GM12865 (cell line): Measurements from ENCODE around the gene LBH.

Experiments used
- DNase-seq: peaks from one replicate; pipeline ENCODE4 v3.0.0; 2010; ENCODE audit warnings: low read depth
- H3K4me3 ChIP-seq: 2 replicates; pipeline ENCODE4 v1.5.1; 2011; ENCODE audit warnings: mild to moderate bottlenecking, low read depth, low read length, control low read depth
- CTCF ChIP-seq: IDR thresholded peaks from 2 replicates; pipeline ENCODE4 v1.5.1; 2011; ENCODE audit warnings: low read length, control low read depth, low read depth, inconsistent platforms; ENCODE audit not compliant: insufficient read depth; ENCODE audit errors: missing control alignments

Gene LBH

GRCh38 chr2:30273574-30273929 is 42.2 kb downstream of the LBH start:
- TF ChIP-seq CTCF: no peak
- no peak for DNase-seq
- no peak overlapping the region for H3K4me3 ChIP-seq

DNA sequence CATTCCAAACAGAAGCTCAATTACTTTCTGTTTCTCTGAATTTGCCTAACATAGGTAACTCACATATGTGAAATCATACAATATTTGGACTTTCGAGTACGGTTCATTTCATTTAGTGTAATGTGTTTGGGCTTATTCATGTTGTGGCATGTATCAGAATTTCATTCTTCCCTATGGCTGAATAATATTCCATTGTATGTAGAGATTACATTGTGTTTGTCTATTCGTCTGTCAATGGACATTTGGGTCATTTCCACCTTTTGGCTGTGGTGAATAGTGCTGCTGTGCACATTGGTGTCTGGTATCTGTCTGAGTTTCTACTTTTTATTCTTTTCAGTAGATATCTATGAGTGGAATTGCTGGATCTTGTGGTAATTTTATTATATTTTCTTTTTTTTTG is 43.9 kb downstream of the LBH start:
- DNase-seq: no peak
- no peak for TF ChIP-seq CTCF
- no peak overlapping the region for H3K4me3 ChIP-seq

DNA sequence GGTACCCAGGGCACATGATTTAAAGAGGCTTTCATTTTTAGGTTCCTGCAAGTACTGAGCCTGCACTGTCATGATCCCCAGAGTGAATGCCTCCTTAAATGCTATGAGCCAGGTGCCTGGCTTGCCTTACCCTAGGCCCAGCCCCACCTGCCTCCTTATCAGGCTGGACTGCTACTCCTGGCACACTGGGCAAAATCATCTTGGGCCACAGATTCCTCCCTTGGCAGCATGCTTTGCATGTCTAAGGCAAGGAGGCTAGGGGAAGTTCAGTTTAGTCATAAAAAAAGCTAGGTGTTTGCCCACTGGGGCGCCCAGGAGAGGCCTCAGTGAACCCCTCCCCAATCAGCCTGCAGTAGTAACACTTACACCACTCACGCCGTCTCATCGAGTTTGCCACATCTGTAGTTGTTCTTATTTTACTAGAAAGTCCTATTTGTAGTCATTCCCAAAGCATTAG is 45.1 kb downstream of the LBH start:
- no peak overlapping the region for H3K4me3 ChIP-seq
- DNase-seq: peak; percentile 38
- TF ChIP-seq CTCF: no peak

DNA sequence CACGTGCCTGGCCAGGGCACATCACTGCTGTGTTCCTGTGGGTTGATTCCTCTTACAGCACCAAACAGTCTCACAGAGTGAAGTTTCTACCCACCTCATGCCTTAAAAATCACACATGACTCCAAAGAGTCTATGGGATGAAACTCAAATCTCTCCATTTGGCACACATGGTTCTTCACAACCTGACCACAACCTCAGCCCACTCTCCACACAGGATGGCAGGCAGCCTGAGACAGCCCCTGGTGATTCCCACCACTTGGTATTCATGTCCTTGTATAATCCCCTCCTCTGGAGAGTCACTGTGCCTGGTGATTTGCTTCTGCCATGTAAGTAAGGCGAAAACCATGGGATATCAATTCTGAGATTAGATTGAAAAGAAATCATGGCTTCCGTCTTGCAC is 46.2 kb downstream of the LBH start:
- no peak for TF ChIP-seq CTCF
- H3K4me3 ChIP-seq: no peak overlapping the region
- DNase-seq: no peak

- TF ChIP-seq CTCF: no peak
- DNase-seq: no peak
- H3K4me3 ChIP-seq: no peak overlapping the region
These were observed 47.1 kb downstream of the LBH start for GRCh38 chr2:30278419-30278818.

GRCh38 chr2:30280596-30281434 is 49.5 kb downstream of the LBH start:
- no peak for DNase-seq
- no peak overlapping the region for H3K4me3 ChIP-seq
- TF ChIP-seq CTCF: no peak

DNA sequence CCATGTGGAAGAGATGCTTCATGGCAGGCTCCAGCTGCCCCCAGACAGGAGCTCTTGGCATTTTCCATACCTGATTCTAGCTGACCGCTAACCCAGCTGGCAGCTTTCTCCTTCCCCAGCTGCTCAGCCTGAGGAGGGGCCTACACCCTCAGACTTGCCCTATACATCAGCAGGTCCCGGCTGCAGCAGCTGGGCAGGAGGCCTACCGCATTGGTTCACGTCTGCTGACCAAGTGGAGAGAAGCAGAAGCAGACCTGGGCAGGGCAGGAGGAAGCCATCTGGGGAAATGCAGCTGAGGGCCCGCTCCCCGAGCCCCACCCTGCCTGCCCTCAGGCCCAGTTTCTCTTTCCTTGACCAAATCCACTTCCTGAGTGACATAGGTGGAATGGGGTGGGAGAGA is 50.7 kb downstream of the LBH start:
- TF ChIP-seq CTCF: no peak
- DNase-seq: peak; percentile 41

More for the DNA sequence above, 50.7 kb downstream of the LBH start:
- H3K4me3 ChIP-seq: no peak overlapping the region
